Neural progenitor cell (in vitro differentiated cells): ENCODE measurements around the gene GJC3.

ENCODE experiments used
- CTCF ChIP-seq: fragments of 200-600 bp; sonication (generic); IDR thresholded peaks from 2 replicates; pipeline ENCODE4 v1.5.1; 2017; ENCODE audit warnings: antibody characterized with exemption, mild to moderate bottlenecking
- EZH2 ChIP-seq: fragments of 200-600 bp; sonication (generic); IDR thresholded peaks from 2 replicates; pipeline ENCODE4 v1.6.1; 2017; ENCODE audit warnings: antibody characterized with exemption, mild to moderate bottlenecking, moderate library complexity

- TF ChIP-seq CTCF (no peak), EZH2 (no peak)
Observed at GRCh38 chr7:99897322-99898022, 31.9 kb downstream of the GJC3 start.
